Caco-2 (cell line): ENCODE data around the gene DOCK10. TPM values are rescaled to one million over a fixed set of nuclear protein-coding genes. Genes with fewer than 3 reads are reported as not detected.
"Not testable (repeated sequence)": the region's sequence is repeated elsewhere in the genome, so short reads cannot be mapped to it uniquely, and the experiment has no call there.

Experiments
- BruUV-seq: library from RNA; stranded (reverse); fragments of 400-500 nt; replicated peaks from 2 replicates; lab custom pipeline; 2021; lab: Mats Ljungman, UMichigan
- CTCF ChIA-PET: fragments of 300-600 bp; sonication (Branson Sonifier 250); formaldehyde crosslinking; loops from one replicate; lab custom pipeline; 2022; ENCODE audit warnings: antibody characterized with exemption; lab: Charles Lee
- POLR2A ChIA-PET: fragments of 300-600 bp; sonication (Branson Sonifier 250); formaldehyde crosslinking; loops from one replicate; lab custom pipeline; 2022; ENCODE audit warnings: antibody characterized with exemption; lab: Charles Lee
- DNase-seq, 2 experiments: peaks; one replicate each; pipeline versions ENCODE4 v3.0.0 to v3.0.0-alpha.2; 2020 to 2022
- H3K27me3 ChIP-seq: replicated peaks from 2 replicates; pipeline ENCODE4 v1.6.0; 2011; ENCODE audit warnings: low read length; ENCODE audit not compliant: control insufficient read depth, insufficient read depth
- H3K36me3 ChIP-seq: 2 replicates; pipeline ENCODE4 v1.5.1; 2011; ENCODE audit warnings: low read length; ENCODE audit not compliant: control insufficient read depth, insufficient read depth
- H3K4me1 ChIP-seq: fragments of 250-450 bp; sonication (Bioruptor Pico); 2 replicates; pipeline ENCODE4 v1.5.1; 2020; ENCODE audit warnings: mild to moderate bottlenecking
- H3K4me3 ChIP-seq: 2 replicates; pipeline ENCODE4 v1.5.1; 2011; ENCODE audit warnings: low read depth, mild to moderate bottlenecking, control low read depth, low read length
- H3K9me3 ChIP-seq: fragments of 250-450 bp; sonication (Bioruptor Pico); 2 replicates; pipeline ENCODE4 v1.5.1; 2020; ENCODE audit warnings: mild to moderate bottlenecking, moderate library complexity
- H3K27ac Mint-ChIP-seq: one replicate; pipeline ENCODE4 v1.8.0; 2022; ENCODE audit warnings: mixed read lengths; ENCODE audit not compliant: unreplicated experiment
- H3K27me3 Mint-ChIP-seq: one replicate; pipeline ENCODE4 v1.8.0; 2022; ENCODE audit warnings: mixed read lengths; ENCODE audit not compliant: insufficient read depth, unreplicated experiment
- H3K36me3 Mint-ChIP-seq: one replicate; pipeline ENCODE4 v1.8.0; 2022; ENCODE audit warnings: mild to moderate bottlenecking, mixed read lengths; ENCODE audit not compliant: insufficient read depth, unreplicated experiment
- H3K4me1 Mint-ChIP-seq: one replicate; pipeline ENCODE4 v1.8.0; 2022; ENCODE audit warnings: low read depth, mixed read lengths; ENCODE audit not compliant: unreplicated experiment
- H3K4me3 Mint-ChIP-seq: one replicate; pipeline ENCODE4 v1.8.0; 2022; ENCODE audit warnings: mild to moderate bottlenecking, moderate library complexity, mixed read lengths; ENCODE audit not compliant: unreplicated experiment
- H3K9me3 Mint-ChIP-seq: one replicate; pipeline ENCODE4 v1.8.0; 2022; ENCODE audit warnings: mixed read lengths; ENCODE audit not compliant: unreplicated experiment
- intact Hi-C: fragments of 100-400 bp; cut with micrococcal nuclease; formaldehyde crosslinking; loops from one replicate; pipeline ENCODE4 v1.10.0; 2022; ENCODE audit not compliant: unreplicated experiment
- total RNA-seq: library from RNA; stranded (reverse); gene quantifications from 2 replicates; pipeline ENCODE4 v1.2.3, GENCODE V29; 2022
- TF ChIP-seq, protein P1 (sequence below), 2 experiments: fragments of 200-600 bp in 1 of 2; IDR thresholded peaks; 1 replicate in 1 of 2; 2 replicates in 1 of 2; pipeline versions ENCODE4 v1.5.1 to v1.8.0; 2011 to 2022; ENCODE audit warnings: antibody characterized with exemption in 1 of 2, control low read depth in 1 of 2, inconsistent platforms in 1 of 2, low read depth in 1 of 2, low read length in 1 of 2, mild to moderate bottlenecking in 1 of 2, moderate library complexity in 1 of 2; ENCODE audit not compliant: insufficient read depth in 1 of 2, severe bottlenecking in 1 of 2, unreplicated experiment in 1 of 2

DOCK10 gene
- total RNA-seq, 1 experiment from 2014 or later = not detected

DNA sequence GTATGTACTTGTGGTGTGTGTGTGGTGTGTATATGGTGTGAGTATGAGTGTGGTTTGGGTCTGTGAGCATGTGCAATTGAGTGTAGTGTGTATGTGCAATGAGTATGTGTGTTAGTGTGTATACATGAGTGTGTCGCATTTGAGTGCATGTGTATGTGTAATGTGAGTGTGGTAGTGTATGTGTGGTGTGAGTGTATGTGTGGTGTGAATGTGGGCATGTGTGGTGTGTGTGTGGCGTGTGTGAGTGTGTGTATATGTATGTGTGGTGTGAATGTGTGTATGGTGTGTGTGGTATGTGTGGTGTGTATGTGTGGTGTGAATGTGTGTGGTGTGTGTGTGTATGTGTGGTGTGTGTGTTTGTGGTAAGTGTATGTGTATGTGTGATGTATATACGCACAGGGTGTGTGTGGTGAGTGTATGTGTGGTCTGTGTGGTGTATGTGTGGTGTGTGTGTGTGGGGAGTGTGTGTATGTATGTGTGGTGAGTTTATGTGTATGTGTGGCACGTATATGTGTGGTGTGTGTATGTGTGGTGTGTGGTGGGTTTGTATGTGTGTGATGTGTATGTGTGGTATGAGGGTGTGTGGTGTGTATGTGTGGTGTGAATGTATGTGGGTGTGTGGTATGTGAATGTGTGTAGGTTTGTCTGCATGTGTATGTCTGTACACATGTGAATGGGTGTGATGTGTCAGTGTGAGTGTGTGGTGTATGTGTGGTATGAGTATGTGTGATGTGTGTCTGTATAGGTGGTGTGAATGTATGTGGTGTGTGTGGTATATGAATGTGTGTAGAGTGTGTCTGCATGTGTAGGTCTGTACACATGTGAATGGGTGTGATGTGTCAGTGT, 123.4 kb downstream of the DOCK10 start:
- intact Hi-C loops = no loop called here
- Mint-ChIP-seq H3K9me3 (no peaks in the 10 kb centered on the region), H3K27ac (no peak overlapping the region), H3K4me1 (no peaks in the 10 kb centered on the region), H3K4me3 (no peak overlapping the region), H3K36me3 (no peaks in the 10 kb centered on the region), H3K27me3 (no peaks in the 10 kb centered on the region)
- ChIA-PET POLR2A (no interaction called here), CTCF (no interaction called here)
- Histone ChIP-seq H3K4me1 (no peaks in the 10 kb centered on the region), H3K27me3 (no peaks in the 10 kb centered on the region), H3K9me3 (no peaks in the 10 kb centered on the region), H3K4me3 (no peak overlapping the region), H3K36me3 (no peaks in the 10 kb centered on the region)
- BruUV-seq = no TSS peak
- no peak for DNase-seq
- TF ChIP-seq, protein P1, sequence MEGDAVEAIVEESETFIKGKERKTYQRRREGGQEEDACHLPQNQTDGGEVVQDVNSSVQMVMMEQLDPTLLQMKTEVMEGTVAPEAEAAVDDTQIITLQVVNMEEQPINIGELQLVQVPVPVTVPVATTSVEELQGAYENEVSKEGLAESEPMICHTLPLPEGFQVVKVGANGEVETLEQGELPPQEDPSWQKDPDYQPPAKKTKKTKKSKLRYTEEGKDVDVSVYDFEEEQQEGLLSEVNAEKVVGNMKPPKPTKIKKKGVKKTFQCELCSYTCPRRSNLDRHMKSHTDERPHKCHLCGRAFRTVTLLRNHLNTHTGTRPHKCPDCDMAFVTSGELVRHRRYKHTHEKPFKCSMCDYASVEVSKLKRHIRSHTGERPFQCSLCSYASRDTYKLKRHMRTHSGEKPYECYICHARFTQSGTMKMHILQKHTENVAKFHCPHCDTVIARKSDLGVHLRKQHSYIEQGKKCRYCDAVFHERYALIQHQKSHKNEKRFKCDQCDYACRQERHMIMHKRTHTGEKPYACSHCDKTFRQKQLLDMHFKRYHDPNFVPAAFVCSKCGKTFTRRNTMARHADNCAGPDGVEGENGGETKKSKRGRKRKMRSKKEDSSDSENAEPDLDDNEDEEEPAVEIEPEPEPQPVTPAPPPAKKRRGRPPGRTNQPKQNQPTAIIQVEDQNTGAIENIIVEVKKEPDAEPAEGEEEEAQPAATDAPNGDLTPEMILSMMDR (IDR thresholded peaks at IDR 0.05; ENCODE audit: insufficient read depth in 1 of 2, low read depth in 1 of 2, low read length in 1 of 2, severe bottlenecking in 1 of 2, unreplicated experiment in 1 of 2) = no peak

DNA sequence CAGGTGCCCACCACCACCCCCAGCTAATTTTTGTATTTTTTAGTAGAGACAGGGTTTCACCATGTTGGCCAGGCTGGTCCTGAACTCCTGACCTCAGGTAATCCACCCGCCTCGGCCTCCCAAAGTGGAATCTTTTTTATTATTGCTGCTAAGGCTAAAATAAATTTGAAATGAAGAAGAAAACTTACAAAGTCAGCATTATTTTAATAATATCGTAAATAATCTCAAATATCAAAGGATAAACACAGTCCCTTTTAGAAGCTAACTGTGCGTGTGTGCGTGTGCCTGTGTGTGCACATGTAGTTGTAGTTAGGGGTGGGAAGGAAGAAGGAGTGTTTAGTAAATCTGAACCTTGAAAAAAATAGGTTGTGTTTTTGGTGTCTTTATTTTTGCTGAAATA, 125.0 kb downstream of the DOCK10 start:
- H3K36me3 ChIP-seq, H3K27me3 Mint-ChIP-seq, H3K36me3 Mint-ChIP-seq, H3K27me3 ChIP-seq, H3K4me3 ChIP-seq, POLR2A ChIA-PET, DNase-seq, H3K4me3 Mint-ChIP-seq, H3K27ac Mint-ChIP-seq, H3K9me3 Mint-ChIP-seq, intact Hi-C loops, H3K4me1 Mint-ChIP-seq, CTCF ChIA-PET, BruUV-seq, H3K9me3 ChIP-seq, H3K4me1 ChIP-seq: not testable (repeated sequence)

DNA sequence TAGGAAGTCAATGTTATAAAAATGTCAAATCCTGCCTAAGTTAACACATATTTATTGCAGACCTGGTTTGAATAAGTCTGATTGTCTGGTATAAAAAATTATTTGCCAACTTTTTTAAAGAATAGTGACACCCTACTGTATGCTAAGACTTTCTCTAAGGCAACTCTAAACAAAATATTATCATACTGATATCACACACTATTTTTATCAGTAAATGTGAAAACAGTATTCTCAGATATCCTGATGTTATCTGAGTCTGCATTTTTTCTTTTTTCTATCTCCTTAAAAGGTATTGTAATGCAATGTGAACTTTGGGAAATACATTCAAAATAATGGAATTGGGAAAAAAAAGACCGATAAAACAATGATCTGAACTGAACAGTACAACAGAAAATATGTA, 127.1 kb downstream of the DOCK10 start:
- ChIA-PET POLR2A (no interaction called here), CTCF (no interaction called here)
- H3K27ac Mint-ChIP-seq = no peak overlapping the region
- no peaks in the 10 kb centered on the region for H3K9me3 Mint-ChIP-seq
- TF ChIP-seq, protein P1 (IDR thresholded peaks at IDR 0.05; ENCODE audit: insufficient read depth in 1 of 2, low read depth in 1 of 2, low read length in 1 of 2, severe bottlenecking in 1 of 2, unreplicated experiment in 1 of 2) = no peak
- H3K4me1 Mint-ChIP-seq = no peaks in the 10 kb centered on the region
- peaks cover 3% of the 10 kb centered on the region for H3K27me3 Mint-ChIP-seq
- H3K36me3 Mint-ChIP-seq = no peaks in the 10 kb centered on the region
- Histone ChIP-seq H3K36me3 (no peaks in the 10 kb centered on the region), H3K4me1 (no peaks in the 10 kb centered on the region), H3K4me3 (no peak overlapping the region), H3K9me3 (no peaks in the 10 kb centered on the region), H3K27me3 (no peaks in the 10 kb centered on the region)
- DNase-seq = no peak
- H3K4me3 Mint-ChIP-seq = no peak overlapping the region
- BruUV-seq = no TSS peak
- intact Hi-C loops = no loop called here
